Esophagus squamous epithelium (tissue), 4 donors: Measurements from ENCODE around the gene DUS2.

Experiments
- CTCF ChIP-seq, 6 experiments: fragments of 450-650 bp in 4 of 6; fragments of 200-600 bp in 2 of 6; sonication (generic) in 2 of 6; IDR thresholded peaks; one replicate each; pipeline ENCODE4 v1.5.1; 2016 to 2019; ENCODE audit warnings: antibody characterized with exemption in 6 of 6, mild to moderate bottlenecking in 4 of 6, moderate library complexity in 4 of 6
- POLR2A ChIP-seq, 4 donors: fragments of 450-650 bp; IDR thresholded peaks; one replicate each; pipeline ENCODE4 v1.6.1; 2017; ENCODE audit warnings: antibody characterized with exemption in 4 of 4, mild to moderate bottlenecking in 4 of 4, moderate library complexity in 3 of 4

GRCh38 chr16:68082629-68083238, 59.6 kb downstream of the DUS2 start:
- no peak for TF ChIP-seq CTCF (IDR thresholded peaks at IDR 0.05)
- TF ChIP-seq POLR2A (IDR thresholded peaks at IDR 0.05) = no peak
